CD4-positive, alpha-beta T cell treated with Interleukin-10 for 1 hour (primary cell): ENCODE measurements around the gene ADAMTSL1.

Experiments used
- DNase-seq: peaks from one replicate; pipeline ENCODE4 v3.0.0-alpha.2; 2020

The ADAMTSL1 gene

GRCh38 chr9:18881758-18882157, 407.8 kb downstream of the ADAMTSL1 start:
- DNase-seq, result no peak

- DNase-seq, result no peak
Measured at GRCh38 chr9:18887546-18887945, 413.6 kb downstream of the ADAMTSL1 start.

GRCh38 chr9:18888290-18888689, 414.3 kb downstream of the ADAMTSL1 start:
- no peak for DNase-seq

GRCh38 chr9:18889550-18889949, 415.6 kb downstream of the ADAMTSL1 start:
- no peak for DNase-seq

- DNase-seq, result no peak
Measured at GRCh38 chr9:18890372-18890771, 416.4 kb downstream of the ADAMTSL1 start.

- DNase-seq, result no peak
Measured at GRCh38 chr9:18891946-18892670, 418.2 kb downstream of the ADAMTSL1 start.

- no peak for DNase-seq
Measured at GRCh38 chr9:18893046-18893445, 419.1 kb downstream of the ADAMTSL1 start.

- no peak for DNase-seq
Measured at GRCh38 chr9:18893491-18893890, 419.5 kb downstream of the ADAMTSL1 start.

- no peak for DNase-seq
Measured at GRCh38 chr9:18896004-18896403, 422.1 kb downstream of the ADAMTSL1 start.

- DNase-seq, result no peak
Measured at GRCh38 chr9:18896531-18897179, 422.7 kb downstream of the ADAMTSL1 start.

GRCh38 chr9:18903450-18903849, 429.5 kb downstream of the ADAMTSL1 start:
- no peak for DNase-seq

- no peak for DNase-seq
Measured at GRCh38 chr9:18905028-18905882, 431.3 kb downstream of the ADAMTSL1 start.

- DNase-seq, result no peak
Measured at GRCh38 chr9:18905883-18906629, 432.1 kb downstream of the ADAMTSL1 start.

- no peak for DNase-seq
Measured at GRCh38 chr9:18906656-18907395, 432.9 kb downstream of the ADAMTSL1 start.

- DNase-seq, result no peak
Measured at GRCh38 chr9:18907927-18908625, 434.1 kb downstream of the ADAMTSL1 start.

- no peak for DNase-seq
Measured at GRCh38 chr9:18909140-18910018, 435.4 kb downstream of the ADAMTSL1 start.

- DNase-seq, result no peak
Measured at GRCh38 chr9:18910435-18910834, 436.5 kb downstream of the ADAMTSL1 start.

GRCh38 chr9:18910916-18911315, 437.0 kb downstream of the ADAMTSL1 start:
- DNase-seq, result no peak

GRCh38 chr9:18911714-18912342, 437.9 kb downstream of the ADAMTSL1 start:
- DNase-seq, result no peak
